Transverse colon (tissue), 4 donors: Measurements from ENCODE around the gene NCOR1. TPM values are rescaled to one million over a fixed set of nuclear protein-coding genes. Genes with fewer than 3 reads are reported as not detected.

ENCODE experiments used
- DNase-seq: peaks from one replicate; pipeline ENCODE4 v3.0.0-alpha.2; 2019
- H3K27ac ChIP-seq, 4 donors: fragments of 200-600 bp; sonication (generic); 2 replicates each; pipeline ENCODE4 v1.5.1; 2016 to 2018; ENCODE audit warnings: inconsistent platforms in 4 of 4
- H3K27me3 ChIP-seq: fragments of 200-600 bp; sonication (generic); 2 replicates; pipeline ENCODE4 v1.5.1; 2017; ENCODE audit warnings: inconsistent platforms
- H3K36me3 ChIP-seq, 4 donors: fragments of 200-600 bp; sonication (generic); 2 replicates each; pipeline ENCODE4 v1.5.1; 2017 to 2019; ENCODE audit warnings: inconsistent platforms in 4 of 4
- H3K4me1 ChIP-seq, 4 donors: fragments of 200-600 bp; sonication (generic); 2 replicates each; pipeline ENCODE4 v1.5.1; 2017 to 2020; ENCODE audit warnings: inconsistent platforms in 4 of 4
- H3K4me3 ChIP-seq, 4 donors: fragments of 200-600 bp; sonication (generic); 1 replicate in 1 of 4; 2 replicates in 3 of 4; pipeline versions ENCODE4 v1.5.1 to v1.6.1; 2017 to 2019; ENCODE audit warnings: inconsistent platforms in 4 of 4
- H3K9me3 ChIP-seq, 2 donors: fragments of 200-600 bp; sonication (generic); 2 replicates each; pipeline ENCODE4 v1.5.1; 2017 to 2019; ENCODE audit warnings: inconsistent platforms in 2 of 2
- EP300 ChIP-seq: sonication (generic); formaldehyde crosslinking; IDR thresholded peaks from one replicate; pipeline ENCODE4 v1.6.1; 2017; ENCODE audit warnings: antibody characterized with exemption, low read depth
- POLR2A ChIP-seq: fragments of 450-650 bp; IDR thresholded peaks from one replicate; pipeline ENCODE4 v1.6.1; 2016; ENCODE audit warnings: antibody characterized with exemption, mild to moderate bottlenecking, moderate library complexity
- POLR2AphosphoS5 ChIP-seq, 3 donors: sonication (generic); formaldehyde crosslinking; IDR thresholded peaks; one replicate each; pipeline ENCODE4 v1.6.1; 2016; ENCODE audit warnings: antibody characterized with exemption in 3 of 3
- WGBS, 2 donors: methylation state at CpG; one replicate each; pipeline ENCODE4 v1.1.5; 2018; ENCODE audit warnings: low coverage in 1 of 2; 5-methylcytosine and 5-hydroxymethylcytosine counted together
- in situ Hi-C, 4 donors: fragments of 200-750 bp; cut with MboI; loops; one replicate each; pipeline versions ENCODE4 v1.15.0 to v1.15.1; 2017; ENCODE audit warnings: low sequenced_read_pairs in 3 of 4, low pct_ligation_motif_present in 1 of 4, low pct_unique_long_range_greater_than_20kb in 1 of 4
- intact Hi-C: fragments of 100-400 bp; cut with DNase I; formaldehyde crosslinking; loops from one replicate; pipeline ENCODE4 v1.15.1; 2023; ENCODE audit warnings: low total_unique reads
- total RNA-seq, 4 donors: library from RNA; depleted of rRNA; stranded (reverse); fragments of >200 nt; gene quantifications; one replicate each; pipeline ENCODE4 v1.1.0, GENCODE V29; 2016
- TF ChIP-seq, protein P1 (sequence below), 5 experiments: fragments of 200-600 bp in 3 of 5; fragments of 450-650 bp in 2 of 5; sonication (generic) in 3 of 5; IDR thresholded peaks; 1 replicate in 2 of 5; 2 replicates in 3 of 5; pipeline ENCODE4 v1.5.1; 2016 to 2017; ENCODE audit warnings: antibody characterized with exemption in 5 of 5, inconsistent platforms in 3 of 5, mild to moderate bottlenecking in 2 of 5, moderate library complexity in 1 of 5

Gene NCOR1
- total RNA-seq, 4 donors from 2014 or later: 267 to 519 (median 376) TPM

DNA sequence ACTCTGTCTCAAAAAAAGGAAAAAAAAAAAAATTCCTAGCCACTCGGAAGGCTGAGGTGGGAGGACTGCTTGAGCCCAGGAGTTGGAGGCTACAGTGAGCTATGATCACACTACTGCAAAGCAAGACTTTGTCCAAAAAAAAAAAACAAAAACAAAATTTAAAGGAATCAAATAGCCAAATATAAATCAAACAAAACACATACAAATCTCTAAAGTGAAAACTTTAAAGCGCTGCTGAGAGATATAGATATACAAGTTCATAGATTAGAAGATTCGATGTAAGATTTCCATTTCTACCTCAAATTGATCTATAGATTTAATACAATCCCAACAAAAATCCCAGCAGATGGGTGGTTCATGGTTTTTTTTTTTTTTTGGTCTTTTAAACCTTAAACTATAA lies 132.1 kb downstream of the NCOR1 start:
- no peak for TF ChIP-seq POLR2AphosphoS5 (IDR thresholded peaks at IDR 0.05)
- TF ChIP-seq, protein P1, sequence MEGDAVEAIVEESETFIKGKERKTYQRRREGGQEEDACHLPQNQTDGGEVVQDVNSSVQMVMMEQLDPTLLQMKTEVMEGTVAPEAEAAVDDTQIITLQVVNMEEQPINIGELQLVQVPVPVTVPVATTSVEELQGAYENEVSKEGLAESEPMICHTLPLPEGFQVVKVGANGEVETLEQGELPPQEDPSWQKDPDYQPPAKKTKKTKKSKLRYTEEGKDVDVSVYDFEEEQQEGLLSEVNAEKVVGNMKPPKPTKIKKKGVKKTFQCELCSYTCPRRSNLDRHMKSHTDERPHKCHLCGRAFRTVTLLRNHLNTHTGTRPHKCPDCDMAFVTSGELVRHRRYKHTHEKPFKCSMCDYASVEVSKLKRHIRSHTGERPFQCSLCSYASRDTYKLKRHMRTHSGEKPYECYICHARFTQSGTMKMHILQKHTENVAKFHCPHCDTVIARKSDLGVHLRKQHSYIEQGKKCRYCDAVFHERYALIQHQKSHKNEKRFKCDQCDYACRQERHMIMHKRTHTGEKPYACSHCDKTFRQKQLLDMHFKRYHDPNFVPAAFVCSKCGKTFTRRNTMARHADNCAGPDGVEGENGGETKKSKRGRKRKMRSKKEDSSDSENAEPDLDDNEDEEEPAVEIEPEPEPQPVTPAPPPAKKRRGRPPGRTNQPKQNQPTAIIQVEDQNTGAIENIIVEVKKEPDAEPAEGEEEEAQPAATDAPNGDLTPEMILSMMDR (IDR thresholded peaks at IDR 0.05): no peak
- no peak for TF ChIP-seq POLR2A
- TF ChIP-seq EP300: no peak
- no peak overlapping the region for H3K4me3 ChIP-seq
- H3K36me3 ChIP-seq: peaks cover 0 to 51% (median 13%) of the 10 kb centered on the region in 4 donors
- in situ Hi-C loops (no loop called here), intact Hi-C loops (no loop called here)
- DNase-seq: no peak
- H3K9me3 ChIP-seq: no peaks in the 10 kb centered on the region
- peaks cover 0 to 14% (median 0%) of the 10 kb centered on the region in 4 donors for H3K4me1 ChIP-seq
- H3K27ac ChIP-seq: no peak overlapping the region
- no peaks in the 10 kb centered on the region for H3K27me3 ChIP-seq
- 98 to 100% methylated on average over 3 of the region's 3 CpGs for WGBS, 2 donors

DNA sequence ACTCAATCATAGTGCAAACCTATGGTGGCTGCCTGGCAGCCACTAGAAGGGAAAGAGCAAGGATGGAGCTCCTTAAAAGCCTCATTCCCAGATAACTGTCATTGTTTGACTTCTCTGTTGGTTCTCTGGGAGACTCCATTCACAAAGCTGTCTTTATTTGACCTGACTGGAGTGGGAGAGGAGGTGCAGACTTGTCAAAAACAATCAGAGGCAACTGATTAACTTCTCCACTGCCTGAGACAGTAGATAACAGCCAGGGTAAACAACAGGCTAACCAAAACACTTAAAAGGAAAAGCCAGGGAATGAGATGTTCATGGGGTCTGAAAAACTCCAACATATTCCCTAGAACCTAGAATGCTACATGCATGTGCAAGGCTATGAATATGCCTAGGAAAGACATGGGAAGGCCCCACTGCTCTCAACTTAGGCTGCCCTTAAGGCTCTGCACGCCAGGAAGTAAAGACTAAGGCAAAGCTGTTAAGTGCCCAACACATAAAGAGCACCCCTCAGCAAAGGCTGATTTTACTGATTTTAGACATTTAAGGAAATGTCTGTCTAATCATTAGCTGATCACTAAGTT lies 133.7 kb downstream of the NCOR1 start:
- Histone ChIP-seq H3K36me3 (peaks cover 0 to 60% (median 18%) of the 10 kb centered on the region in 4 donors), H3K27ac (peak overlapping the region in 1 of 4 donors; percentile 8), H3K9me3 (no peaks in the 10 kb centered on the region), H3K27me3 (no peaks in the 10 kb centered on the region), H3K4me1 (peaks cover 0 to 14% (median 0%) of the 10 kb centered on the region in 4 donors), H3K4me3 (no peak overlapping the region)
- TF ChIP-seq POLR2A (no peak), POLR2AphosphoS5 (IDR thresholded peaks at IDR 0.05) (no peak), EP300 (no peak)
- TF ChIP-seq, protein P1 (IDR thresholded peaks at IDR 0.05): no peak
- intact Hi-C loops (no loop called here), in situ Hi-C loops (no loop called here)
- DNase-seq: no peak
- 100% methylated on average over 1 of the region's 1 CpG; no CpG with 5 or more reads in 1 of the 2 donors for WGBS, 2 donors

DNA sequence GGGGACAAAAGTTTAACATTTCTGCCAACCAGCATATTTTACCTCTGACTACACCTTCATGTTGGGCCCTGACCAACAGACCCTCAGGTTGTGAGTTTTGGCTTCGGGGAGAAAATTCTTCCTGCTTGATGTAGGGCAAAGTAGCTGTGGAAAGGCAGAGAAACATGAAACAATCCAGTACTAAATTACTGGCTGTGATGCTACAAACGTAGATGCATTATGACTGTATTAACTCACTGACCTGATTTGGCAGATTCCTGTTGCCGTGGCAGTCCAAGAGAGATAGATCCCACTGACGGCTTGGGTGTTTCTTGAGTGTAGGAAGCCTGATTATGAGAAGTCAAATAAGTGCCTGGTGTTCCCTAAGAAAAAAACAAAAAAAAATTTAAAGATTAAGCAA lies 135.0 kb downstream of the NCOR1 start:
- intact Hi-C loops: no loop called here
- no peak overlapping the region for H3K27ac ChIP-seq
- TF ChIP-seq EP300 (no peak), POLR2AphosphoS5 (IDR thresholded peaks at IDR 0.05) (no peak), POLR2A (no peak)
- TF ChIP-seq, protein P1 (IDR thresholded peaks at IDR 0.05): no peak
- no peak overlapping the region for H3K4me3 ChIP-seq
- no peak for DNase-seq
- H3K36me3 ChIP-seq: peaks cover 0 to 71% (median 22%) of the 10 kb centered on the region in 4 donors
- 80 to 97% methylated on average over 4 of the region's 4 CpGs for WGBS, 2 donors
- peaks cover 0 to 10% (median 0%) of the 10 kb centered on the region in 4 donors for H3K4me1 ChIP-seq
- no peaks in the 10 kb centered on the region for H3K27me3 ChIP-seq
- in situ Hi-C loops: no loop called here
- no peaks in the 10 kb centered on the region for H3K9me3 ChIP-seq

DNA sequence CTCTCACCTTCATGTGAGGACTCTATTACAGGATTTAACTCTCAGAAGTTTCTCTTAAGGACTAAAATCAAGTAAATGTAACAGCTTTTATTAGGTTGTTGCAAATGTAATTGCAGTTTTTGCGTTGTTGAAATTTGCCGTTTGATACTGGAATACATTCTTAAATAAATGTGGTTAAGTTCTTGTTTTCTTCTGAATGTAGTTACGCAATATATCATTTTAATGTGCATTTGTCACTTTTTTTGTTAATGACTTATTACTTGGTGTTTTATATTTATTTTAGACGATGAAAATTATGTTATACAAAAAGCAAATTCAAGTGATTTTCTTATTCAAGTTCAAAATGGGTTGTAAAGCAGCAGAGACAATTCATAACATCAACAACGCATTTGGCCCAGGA lies 139.4 kb downstream of the NCOR1 start:
- intact Hi-C loops: no loop called here
- no peak for TF ChIP-seq POLR2A
- TF ChIP-seq EP300: no peak
- no peak for TF ChIP-seq POLR2AphosphoS5 (IDR thresholded peaks at IDR 0.05)
- TF ChIP-seq, protein P1 (IDR thresholded peaks at IDR 0.05): no peak
- no peak overlapping the region for H3K27ac ChIP-seq
- 88 to 93% methylated on average over 5 of the region's 5 CpGs for WGBS, 2 donors
- no peaks in the 10 kb centered on the region for H3K27me3 ChIP-seq
- H3K4me3 ChIP-seq: no peak overlapping the region
- H3K9me3 ChIP-seq: no peaks in the 10 kb centered on the region
- in situ Hi-C loops: no loop called here
- H3K4me1 ChIP-seq: no peaks in the 10 kb centered on the region
- no peak for DNase-seq
- H3K36me3 ChIP-seq: peaks cover 0 to 89% (median 32%) of the 10 kb centered on the region in 4 donors
